ENCODE data around the gene ZNF214.

GRCh38 chr11:7032692-7033091, 12.5 kb upstream of the ZNF214 start:
- TF ChIP-seq CTCF (IDR thresholded peaks at IDR 0.05), result no peak
- no peak for TF ChIP-seq POLR2A (IDR thresholded peaks at IDR 0.05)
- no peak for TF ChIP-seq EP300 (IDR thresholded peaks at IDR 0.05)

All from tibial nerve (tissue), 4 donors.